Right renal cortex interstitium (tissue), 3 donors: ENCODE data around the gene PREX1. TPM values are rescaled to one million over a fixed set of nuclear protein-coding genes. Genes with fewer than 3 reads are reported as not detected.
A peak's percentile ranks its signal among the peaks of the same experiment; 100 is the strongest.
"Not testable (repeated sequence)": the region's sequence is repeated elsewhere in the genome, so short reads cannot be mapped to it uniquely, and the experiment has no call there.

Experiments used
- DNase-seq, 3 donors: peaks; one replicate each; pipeline ENCODE4 v3.0.0-alpha.2; 2013; ENCODE audit warnings: low read depth in 3 of 3, low spot score in 2 of 3
- polyA plus RNA-seq, 3 donors: library from polyadenylated mRNA; unstranded; fragments of 120-200 nt; gene quantifications; one replicate each; pipeline ENCODE4 v1.2.1, GENCODE V29; 2013; ENCODE audit not compliant: insufficient read length in 3 of 3

The PREX1 gene
- polyA plus RNA-seq, 3 donors, result 12.8 to 15.3 (median 13.9) TPM

DNA sequence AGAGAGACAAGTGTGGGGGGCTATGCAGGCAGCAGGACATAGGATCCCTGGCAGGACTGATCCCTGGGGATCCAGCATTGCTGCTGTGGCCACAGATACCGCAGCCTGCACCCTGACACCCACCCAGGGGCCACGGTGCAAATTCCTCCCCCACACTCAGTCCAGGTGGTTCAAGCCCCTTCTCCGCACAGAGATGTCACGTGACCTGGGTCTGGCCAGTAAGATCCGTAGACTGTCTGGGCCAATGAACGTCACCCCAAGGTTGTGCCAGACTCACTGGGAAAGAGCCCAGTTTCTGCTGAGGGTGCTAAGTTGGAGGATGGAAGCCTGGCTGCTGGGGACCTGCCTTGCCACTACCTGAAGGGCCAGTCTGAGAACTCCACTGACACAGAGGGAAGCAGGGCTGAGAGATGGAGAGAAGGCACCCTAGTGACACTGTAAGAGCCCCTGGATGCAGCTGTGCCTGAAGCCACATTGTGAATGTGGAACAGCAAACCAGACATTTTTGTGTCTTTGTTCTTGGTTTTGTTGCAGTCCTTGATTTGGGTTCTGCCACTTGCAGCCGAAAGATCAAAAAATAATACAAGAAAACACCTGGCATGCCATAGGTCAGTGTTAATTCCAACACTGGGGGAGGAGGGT lies 228.6 kb downstream of the PREX1 start:
- no peak for DNase-seq

- DNase-seq, result not testable (repeated sequence)
These were observed 229.4 kb downstream of the PREX1 start for GRCh38 chr20:48598303-48598941.

DNA sequence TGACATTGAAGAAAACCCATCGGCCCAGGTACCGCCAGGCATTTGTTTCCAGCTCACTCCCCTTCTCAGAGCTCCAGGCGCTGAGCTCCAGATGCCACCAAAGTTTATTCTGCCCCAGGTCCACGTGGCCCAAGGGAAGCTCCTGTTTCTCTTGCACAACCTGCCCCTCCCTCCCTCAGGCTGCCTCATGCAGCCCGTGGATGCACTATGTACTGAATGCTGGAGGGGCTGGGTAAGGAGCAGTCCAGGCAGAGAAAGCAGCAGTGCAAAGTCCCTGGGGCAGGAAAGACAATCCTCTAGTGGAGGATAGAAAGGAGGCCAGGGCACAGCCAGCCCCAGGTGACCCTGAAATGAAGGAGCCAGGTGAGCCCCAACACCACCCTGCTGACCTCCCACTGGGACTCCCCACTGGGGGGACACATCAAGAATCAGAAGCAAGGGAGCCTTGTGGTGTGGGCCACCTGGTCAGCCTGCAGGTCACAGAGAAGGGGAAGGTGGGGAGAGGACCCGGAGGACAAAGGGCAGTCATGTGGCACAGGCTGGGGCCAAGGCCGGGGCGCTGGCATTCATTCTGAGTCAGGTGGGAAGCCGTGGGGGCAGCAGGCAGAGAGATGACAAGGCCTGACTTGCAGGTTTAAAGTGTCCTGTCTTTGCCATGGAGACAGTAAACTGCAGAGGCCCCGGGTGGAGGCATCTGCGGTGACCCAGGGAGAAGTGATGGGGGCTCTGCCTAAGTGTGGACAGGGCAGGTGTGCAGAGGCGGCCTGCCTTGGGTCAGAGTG lies 230.1 kb downstream of the PREX1 start:
- no peak for DNase-seq

GRCh38 chr20:48596334-48596898 lies 231.4 kb downstream of the PREX1 start:
- DNase-seq, result no peak

DNA sequence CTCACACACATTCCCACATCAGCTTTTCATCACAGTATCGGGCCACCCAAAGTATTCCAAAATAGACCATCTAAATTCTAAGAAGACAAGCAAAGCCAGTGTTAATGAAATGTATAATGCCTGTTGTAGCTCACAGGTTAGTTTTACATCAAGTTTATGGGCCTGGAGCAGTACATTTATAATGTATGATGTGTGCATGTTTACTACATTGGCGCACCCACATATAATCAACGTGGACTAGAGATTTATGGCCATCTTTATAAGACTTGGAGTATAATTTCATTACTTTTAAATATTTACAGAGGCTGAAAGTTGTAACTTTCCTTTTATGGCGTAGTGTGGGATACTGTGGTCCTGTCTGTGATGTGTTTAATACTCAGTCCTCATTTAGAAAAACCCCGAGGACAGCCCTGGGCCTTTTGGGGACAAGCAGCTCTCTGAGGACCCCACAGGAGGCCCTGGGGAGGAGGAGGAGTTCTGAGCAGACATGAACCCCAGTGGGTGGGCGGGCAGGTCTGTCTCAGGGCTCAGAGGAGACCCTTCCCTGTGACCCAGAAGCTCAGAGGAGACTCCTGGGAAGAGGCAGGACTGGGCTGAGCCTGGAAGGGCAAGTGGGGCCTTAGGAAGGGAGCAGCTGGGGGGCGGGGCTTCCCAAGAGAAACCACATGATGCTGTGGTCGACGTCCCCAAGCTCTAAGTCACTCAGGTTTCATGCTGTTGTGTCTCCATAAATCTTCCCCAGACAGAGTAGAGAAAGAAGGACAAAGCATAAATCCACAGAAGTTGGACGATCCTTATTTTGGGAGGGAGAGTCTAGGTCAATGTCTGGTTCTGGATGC lies 232.1 kb downstream of the PREX1 start:
- DNase-seq, result no peak

DNA sequence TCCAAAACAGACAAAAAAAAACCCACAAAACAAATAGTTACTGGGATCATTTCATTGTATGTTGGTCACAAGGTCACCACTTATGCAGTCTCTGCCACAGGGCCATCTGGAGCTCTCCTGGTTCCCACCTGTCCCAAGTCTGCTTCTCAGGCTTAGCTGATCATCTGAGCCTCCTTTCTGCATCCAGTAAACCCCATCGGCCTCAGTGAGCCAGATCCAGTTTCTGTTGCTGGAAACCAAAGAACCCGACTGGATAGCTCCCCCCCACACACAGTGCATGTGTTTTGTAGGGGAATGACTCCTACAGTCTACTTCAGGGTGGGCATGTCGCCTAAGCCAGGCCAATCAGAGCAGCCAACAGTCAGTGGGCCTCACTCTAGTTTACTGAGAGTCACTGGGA lies 233.3 kb downstream of the PREX1 start:
- DNase-seq, result no peak

- DNase-seq, result no peak
These were observed 235.5 kb downstream of the PREX1 start for GRCh38 chr20:48592107-48592940.

- DNase-seq, result no peak
These were observed 241.1 kb downstream of the PREX1 start for GRCh38 chr20:48586730-48587129.

DNA sequence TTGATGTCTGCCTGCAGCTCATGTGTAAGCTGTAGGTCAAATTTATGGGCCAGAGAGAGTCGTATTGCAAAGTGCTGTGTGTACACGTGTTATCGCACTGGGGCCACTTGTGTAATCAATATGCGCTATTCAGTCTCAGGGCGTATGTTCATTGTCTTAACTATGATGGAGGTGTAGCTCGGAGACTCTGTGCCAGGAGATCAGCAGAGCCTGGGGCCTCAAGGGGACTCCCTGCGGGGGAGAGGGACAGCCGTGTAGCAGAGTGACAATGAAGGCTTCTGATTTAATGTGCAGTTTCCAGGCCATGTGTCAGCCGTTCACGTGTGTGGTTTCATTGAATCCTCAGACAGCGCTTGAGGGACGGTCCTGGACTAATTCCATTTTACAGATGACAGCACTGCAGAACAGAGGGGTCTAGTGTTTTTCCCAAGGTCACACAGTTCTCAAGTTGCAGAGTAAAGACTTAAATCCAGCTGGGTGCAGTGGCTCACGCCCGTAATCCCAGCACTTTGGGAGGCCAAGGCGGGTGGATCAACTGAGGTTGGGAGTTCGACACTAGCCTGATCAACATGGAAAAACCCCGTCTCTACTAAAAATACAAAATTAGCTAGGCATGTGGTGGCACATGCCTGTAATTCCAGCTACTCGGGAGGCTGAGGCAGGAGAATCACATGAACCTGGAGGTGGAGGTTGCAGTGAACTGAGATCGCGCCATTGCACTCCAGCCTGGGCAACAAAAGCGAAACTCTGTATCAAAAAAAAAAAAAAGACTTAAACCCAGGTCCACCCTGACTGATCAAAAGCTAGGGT lies 242.5 kb downstream of the PREX1 start:
- peak in 2 of 3 donors; percentile 39 to 48 for DNase-seq

DNA sequence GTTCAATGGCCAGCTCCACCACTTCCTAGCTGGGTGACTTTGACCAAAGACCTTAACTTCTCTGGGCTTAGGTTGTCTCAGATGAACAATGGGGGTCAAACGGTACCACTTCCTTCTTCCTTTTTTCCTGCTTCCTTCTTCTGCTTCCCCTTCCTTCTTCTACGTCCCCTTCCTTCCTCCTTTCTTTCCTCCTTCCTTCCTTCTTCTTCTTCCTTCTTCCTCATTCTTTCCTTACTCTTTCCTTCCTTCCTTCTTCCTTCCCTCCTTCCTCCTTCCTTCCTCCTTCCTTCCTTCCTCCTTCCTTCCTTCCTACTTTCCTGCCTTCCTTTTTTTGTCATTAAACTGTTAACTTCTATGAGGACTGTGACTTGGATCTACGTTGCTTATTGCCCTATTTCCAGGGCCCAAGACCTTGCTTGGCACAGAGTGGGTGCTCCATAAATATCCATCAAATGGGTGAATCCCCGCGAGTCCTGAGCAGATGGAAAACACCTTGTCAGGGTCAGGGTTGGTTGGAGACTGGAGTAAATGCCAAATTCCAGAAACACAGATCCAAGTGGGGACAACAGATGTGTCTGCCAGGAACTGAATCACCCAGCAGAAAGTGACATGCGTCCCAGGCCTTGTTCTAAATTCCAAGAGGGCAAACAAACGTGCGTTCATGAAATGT lies 243.3 kb downstream of the PREX1 start:
- DNase-seq, result no peak

DNA sequence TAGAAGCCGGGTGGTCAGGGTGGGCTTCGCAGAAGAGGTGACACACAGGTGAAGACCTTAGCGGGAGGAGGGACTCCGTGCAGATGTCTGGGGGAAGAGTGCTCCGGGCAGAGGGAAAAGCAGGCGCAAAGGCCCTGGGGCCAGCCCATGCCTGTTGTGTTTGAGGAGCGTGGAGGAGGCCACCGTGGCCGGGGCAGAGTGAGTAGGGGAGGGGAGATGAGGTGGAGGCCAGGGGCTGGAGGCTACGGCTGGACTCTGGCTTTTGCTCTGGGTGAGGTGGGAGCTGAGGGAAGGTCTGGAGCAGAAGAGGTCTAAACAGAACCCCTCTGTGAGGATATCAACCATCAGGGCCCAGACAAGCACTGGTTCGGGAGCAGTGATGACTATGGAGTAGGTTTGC lies 244.0 kb downstream of the PREX1 start:
- no peak for DNase-seq

DNA sequence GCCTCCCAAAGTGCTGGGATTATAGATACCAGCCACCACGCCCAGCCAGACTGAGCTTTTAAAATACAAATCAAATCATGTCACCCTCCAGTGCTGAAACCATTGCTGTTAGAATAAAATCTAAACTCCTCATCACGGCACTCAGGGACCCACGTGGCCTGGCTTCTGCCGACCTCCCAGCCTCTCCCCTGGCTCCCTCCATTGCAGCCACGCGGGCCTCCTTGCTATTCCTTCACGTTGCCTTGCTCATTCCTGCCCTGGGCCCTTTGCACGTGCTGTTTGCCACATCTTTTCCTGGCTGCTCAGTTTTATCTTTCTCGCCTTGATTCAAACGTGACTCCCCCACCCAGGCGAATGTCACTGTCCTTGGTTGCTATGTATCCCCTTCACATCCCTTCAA lies 244.6 kb downstream of the PREX1 start:
- no peak for DNase-seq

DNA sequence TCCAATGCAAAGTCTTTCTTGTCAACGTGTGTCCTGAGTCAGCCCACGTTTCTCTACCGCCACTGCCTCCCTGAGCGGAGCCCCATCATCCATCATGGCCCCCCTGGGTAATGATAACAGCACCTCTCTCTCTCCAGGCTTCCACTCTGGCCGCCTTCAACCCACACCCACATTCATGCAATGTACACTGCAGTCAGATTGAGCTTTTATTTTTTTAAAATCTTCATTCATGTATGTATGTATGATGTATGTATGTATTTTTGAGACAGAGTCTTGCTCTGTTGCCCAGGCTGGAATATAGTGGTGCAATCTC lies 245.2 kb downstream of the PREX1 start:
- DNase-seq, result no peak

DNA sequence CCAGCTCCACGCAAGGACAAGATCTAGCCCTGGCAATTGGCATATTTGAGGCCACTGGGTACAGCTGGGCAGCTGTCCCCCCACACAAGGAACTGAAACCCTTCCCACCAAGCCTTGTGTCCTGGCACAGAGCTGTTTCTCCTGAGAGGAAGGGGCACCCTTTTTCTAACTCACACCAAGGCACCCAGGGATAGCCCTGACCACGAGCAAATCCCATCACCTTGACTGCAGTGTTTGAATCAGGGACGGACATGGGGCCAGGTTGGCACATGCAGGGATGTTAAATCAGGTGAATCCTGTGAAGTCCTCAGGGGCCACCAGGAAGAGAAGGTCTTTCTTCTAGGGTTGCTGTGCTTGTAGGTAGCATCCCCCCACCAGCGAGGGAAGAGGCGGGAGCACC lies 246.6 kb downstream of the PREX1 start:
- no peak for DNase-seq

DNA sequence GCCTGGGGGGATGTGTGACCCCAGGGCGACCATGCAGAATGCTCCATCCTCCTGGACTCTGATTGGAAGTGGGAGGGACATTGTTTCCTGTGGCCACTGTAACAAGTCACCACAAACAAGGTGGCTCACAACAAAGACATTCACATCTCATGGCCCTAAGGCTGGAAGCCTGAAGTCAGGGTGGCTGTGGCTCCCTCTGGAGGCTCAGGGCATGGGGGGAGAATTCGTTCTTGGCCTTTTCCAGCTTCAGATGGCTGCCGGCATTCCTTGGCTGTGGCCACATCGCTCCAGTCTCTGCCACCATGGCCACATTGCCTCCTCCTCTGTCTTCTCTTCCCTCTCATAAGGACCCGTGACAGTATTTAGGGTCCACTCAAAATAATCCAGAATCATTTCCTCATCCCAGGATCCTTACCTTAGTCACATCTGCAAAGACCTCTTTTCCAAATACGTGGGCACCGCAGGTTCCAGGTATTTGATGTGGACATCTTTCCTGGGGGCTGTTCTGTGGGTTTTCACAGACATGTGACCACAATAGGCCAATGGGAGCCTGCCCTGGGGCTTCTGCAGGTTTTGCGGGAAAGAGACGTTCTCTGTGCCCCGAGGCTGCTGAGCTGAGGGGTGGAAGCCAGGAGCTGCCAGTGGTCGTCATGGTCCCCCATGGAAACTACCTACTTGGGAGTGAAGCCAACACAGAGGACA lies 249.3 kb downstream of the PREX1 start:
- DNase-seq, result no peak

GRCh38 chr20:48577557-48577956 lies 250.2 kb downstream of the PREX1 start:
- no peak for DNase-seq

DNA sequence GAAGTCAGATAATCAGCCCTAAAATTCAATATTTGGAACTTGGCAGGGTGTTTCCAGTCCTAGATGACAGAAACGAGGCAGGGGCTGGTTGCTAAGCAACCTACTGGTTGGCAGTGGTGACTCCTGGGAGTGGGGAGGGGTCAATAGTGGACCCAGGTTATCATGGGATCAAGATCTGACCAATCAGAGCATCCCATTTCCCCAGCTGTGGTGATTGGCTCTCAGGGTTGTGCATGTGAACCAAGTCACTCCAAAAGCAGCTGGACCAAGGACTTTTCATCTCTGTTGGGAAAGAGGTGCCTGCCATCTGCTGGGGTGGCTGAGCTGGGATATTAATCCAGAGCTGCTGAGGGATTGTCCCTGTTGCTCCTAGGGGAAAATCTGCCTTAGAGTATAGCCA lies 253.4 kb downstream of the PREX1 start:
- DNase-seq, result no peak
